Esophagus muscularis mucosa (tissue), 4 donors: ENCODE data around the gene SCP2. TPM values are rescaled to one million over a fixed set of nuclear protein-coding genes. Genes with fewer than 3 reads are reported as not detected.
A peak's percentile ranks its signal among the peaks of the same experiment; 100 is the strongest.

Experiments used
- DNase-seq: peaks from one replicate; pipeline ENCODE4 v3.0.0-alpha.2; 2017; ENCODE audit errors: extremely low spot score
- H3K27ac ChIP-seq, 4 donors: fragments of 200-600 bp; sonication (generic); replicated peaks in 1 of 4; 1 replicate in 3 of 4; 2 replicates in 1 of 4; pipeline ENCODE4 v1.5.1; 2016 to 2019; ENCODE audit warnings: mild to moderate bottlenecking in 1 of 4
- H3K27me3 ChIP-seq, 4 donors: fragments of 200-600 bp; sonication (generic); one replicate each; pipeline versions ENCODE4 v1.5.1 to v1.6.0; 2016 to 2019
- H3K36me3 ChIP-seq, 4 donors: fragments of 200-600 bp; sonication (generic); one replicate each; pipeline ENCODE4 v1.5.1; 2016 to 2019
- H3K4me1 ChIP-seq, 4 donors: fragments of 200-600 bp; sonication (generic); one replicate each; pipeline ENCODE4 v1.5.1; 2016 to 2019
- H3K4me3 ChIP-seq, 4 donors: fragments of 200-600 bp; sonication (generic); 1 replicate in 2 of 4; 2 replicates in 2 of 4; pipeline ENCODE4 v1.5.1; 2016 to 2019; ENCODE audit warnings: mild to moderate bottlenecking in 4 of 4, moderate library complexity in 1 of 4
- H3K9me3 ChIP-seq, 4 donors: fragments of 200-600 bp; sonication (generic); 1 replicate in 3 of 4; 2 replicates in 1 of 4; pipeline ENCODE4 v1.5.1; 2016 to 2019
- CTCF ChIP-seq, 3 experiments: fragments of 200-600 bp in 2 of 3; fragments of 450-650 bp in 1 of 3; sonication (generic) in 2 of 3; IDR thresholded peaks; one replicate each; pipeline ENCODE4 v1.5.1; 2017 to 2019; ENCODE audit warnings: antibody characterized with exemption in 3 of 3, mild to moderate bottlenecking in 2 of 3, moderate library complexity in 1 of 3
- EP300 ChIP-seq: sonication (generic); formaldehyde crosslinking; IDR thresholded peaks from one replicate; pipeline ENCODE4 v1.6.1; 2017; ENCODE audit warnings: antibody characterized with exemption
- POLR2A ChIP-seq: fragments of 450-650 bp; IDR thresholded peaks from one replicate; pipeline ENCODE4 v1.6.1; 2017; ENCODE audit warnings: antibody characterized with exemption, moderate library complexity, mild to moderate bottlenecking, low read depth
- POLR2AphosphoS5 ChIP-seq, 2 donors: sonication (generic); formaldehyde crosslinking; IDR thresholded peaks; one replicate each; pipeline ENCODE4 v1.6.1; 2017; ENCODE audit warnings: antibody characterized with exemption in 2 of 2
- WGBS: methylation state at CpG from one replicate; pipeline ENCODE4 v1.1.5; 2018; 5-methylcytosine and 5-hydroxymethylcytosine counted together
- intact Hi-C: fragments of 100-400 bp; cut with DNase I; formaldehyde crosslinking; loops from one replicate; pipeline ENCODE4 v1.15.1; 2023
- total RNA-seq, 4 donors: library from RNA; depleted of rRNA; stranded (reverse); fragments of >200 nt; gene quantifications; one replicate each; pipeline versions ENCODE4 v1.1.0 to v1.2.1, GENCODE V29; 2016

Gene SCP2
- total RNA-seq, 4 donors from 2014 or later: 83.0 to 94.3 (median 92.1) TPM

DNA sequence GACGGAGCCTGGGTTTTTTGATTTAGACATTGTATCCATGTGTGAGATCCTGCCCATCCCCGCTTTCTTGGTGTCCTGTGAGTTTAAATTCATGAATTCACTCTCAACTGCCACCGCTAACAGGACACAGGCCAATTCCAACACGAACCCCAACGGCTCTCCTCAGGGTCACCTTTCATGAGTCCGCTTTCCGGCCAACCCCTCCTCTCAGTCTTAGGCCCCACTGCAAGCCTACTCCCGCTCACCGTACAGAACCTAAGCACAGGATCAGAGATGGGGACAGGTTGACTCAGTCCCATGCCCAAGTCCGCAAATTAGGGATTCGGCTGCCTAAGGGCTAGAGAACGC lies 238 bp upstream of the SCP2 start:
- no peaks in the 10 kb centered on the region for H3K27me3 ChIP-seq
- DNase-seq: no peak
- TF ChIP-seq CTCF (IDR thresholded peaks at IDR 0.05) (no peak), POLR2AphosphoS5 (IDR thresholded peaks at IDR 0.05) (no peak), POLR2A (no peak), EP300 (no peak)
- peak overlapping the region; percentile 77 to 82 (median 80) for H3K27ac ChIP-seq
- no peaks in the 10 kb centered on the region for H3K36me3 ChIP-seq
- peaks cover 22 to 35% (median 30%) of the 10 kb centered on the region in 4 donors for H3K4me1 ChIP-seq
- 32% methylated on average over 7 of the region's 12 CpGs for whole genome bisulfite sequencing
- no peaks in the 10 kb centered on the region for H3K9me3 ChIP-seq
- peak overlapping the region; percentile 66 to 79 (median 69) for H3K4me3 ChIP-seq
- intact Hi-C loops: loop anchor here (10.0 kb wide), 1 partner anchor 258 kb away; no protein-coding TSS in a partner anchor

GRCh38 chr1:52928015-52928404 lies 934 bp downstream of the SCP2 start:
- H3K4me1 ChIP-seq: peaks cover 22 to 30% (median 25%) of the 10 kb centered on the region in 4 donors
- no peak for DNase-seq
- WGBS: 30% methylated on average over 13 of the region's 15 CpGs
- intact Hi-C loops: loop anchor here (10.0 kb wide), 1 partner anchor 257 kb away; no protein-coding TSS in a partner anchor
- H3K9me3 ChIP-seq: no peaks in the 10 kb centered on the region
- TF ChIP-seq POLR2A (no peak), CTCF (IDR thresholded peaks at IDR 0.05) (no peak), EP300 (no peak), POLR2AphosphoS5 (IDR thresholded peaks at IDR 0.05) (no peak)
- no peaks in the 10 kb centered on the region for H3K36me3 ChIP-seq
- peak overlapping the region; percentile 66 to 79 (median 69) for H3K4me3 ChIP-seq
- H3K27ac ChIP-seq: peak overlapping the region; percentile 77 to 82 (median 80)
- H3K27me3 ChIP-seq: no peaks in the 10 kb centered on the region

DNA sequence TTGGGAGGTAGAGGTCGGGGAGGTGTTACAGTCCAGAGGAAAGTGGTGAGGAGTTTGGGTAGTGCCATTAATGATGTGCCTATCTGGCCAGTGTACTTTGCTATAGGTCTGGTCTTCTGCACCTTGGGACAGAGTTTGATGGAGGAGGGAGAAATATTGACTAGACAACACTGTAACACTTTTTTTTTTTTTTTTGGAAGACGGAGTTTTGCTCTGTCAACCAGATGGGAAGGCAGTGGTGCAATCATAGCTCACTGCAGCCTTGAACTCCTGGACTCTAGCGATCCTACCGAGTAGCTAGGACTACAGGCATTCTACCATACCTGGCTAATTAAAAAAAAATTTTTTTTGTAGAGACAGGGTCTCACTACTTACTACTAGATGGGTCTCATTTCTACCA lies 1.9 kb downstream of the SCP2 start:
- DNase-seq: no peak
- no peaks in the 10 kb centered on the region for H3K36me3 ChIP-seq
- H3K4me3 ChIP-seq: no peak overlapping the region
- no peaks in the 10 kb centered on the region for H3K9me3 ChIP-seq
- TF ChIP-seq EP300 (no peak), CTCF (IDR thresholded peaks at IDR 0.05) (no peak), POLR2AphosphoS5 (IDR thresholded peaks at IDR 0.05) (no peak), POLR2A (no peak)
- intact Hi-C loops: loop anchor here (10.0 kb wide), 1 partner anchor 256 kb away; no protein-coding TSS in a partner anchor
- WGBS: 98% methylated on average over 4 of the region's 4 CpGs
- H3K27me3 ChIP-seq: no peaks in the 10 kb centered on the region
- H3K4me1 ChIP-seq: peaks cover 22 to 30% (median 25%) of the 10 kb centered on the region in 4 donors
- H3K27ac ChIP-seq: no peak overlapping the region

GRCh38 chr1:52937433-52938182 lies 10.5 kb downstream of the SCP2 start:
- no peak for TF ChIP-seq POLR2AphosphoS5 (IDR thresholded peaks at IDR 0.05)
- no peak for TF ChIP-seq EP300
- no peak for TF ChIP-seq POLR2A
- no peak for TF ChIP-seq CTCF (IDR thresholded peaks at IDR 0.05)
- Histone ChIP-seq H3K27ac (no peak overlapping the region), H3K36me3 (peaks cover 0 to 6% (median 0%) of the 10 kb centered on the region in 4 donors), H3K9me3 (no peaks in the 10 kb centered on the region), H3K4me1 (no peaks in the 10 kb centered on the region), H3K27me3 (no peaks in the 10 kb centered on the region), H3K4me3 (no peak overlapping the region)
- 89% methylated on average over 3 of the region's 3 CpGs for WGBS
- intact Hi-C loops: no loop called here
- DNase-seq: no peak

DNA sequence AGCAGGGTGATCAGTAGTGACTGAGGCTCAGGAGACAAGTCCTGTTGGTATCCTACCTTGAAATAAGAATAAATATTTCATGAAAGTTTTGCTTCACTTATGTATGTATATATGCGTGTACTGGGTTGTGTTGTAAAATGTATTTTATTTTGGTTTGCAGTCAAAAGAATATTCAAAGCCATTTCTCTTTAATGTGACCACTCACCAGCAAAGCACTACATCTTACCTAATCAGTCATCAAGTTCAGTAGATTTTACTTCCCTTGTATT lies 11.0 kb downstream of the SCP2 start:
- Histone ChIP-seq H3K4me3 (no peak overlapping the region), H3K36me3 (peaks cover 0 to 9% (median 0%) of the 10 kb centered on the region in 4 donors), H3K27ac (no peak overlapping the region), H3K9me3 (no peaks in the 10 kb centered on the region), H3K4me1 (no peaks in the 10 kb centered on the region), H3K27me3 (no peaks in the 10 kb centered on the region)
- intact Hi-C loops: no loop called here
- TF ChIP-seq POLR2AphosphoS5 (IDR thresholded peaks at IDR 0.05): no peak
- no peak for DNase-seq
- WGBS: 90% methylated on average over 1 of the region's 1 CpG
